Memory B cell (primary cell): Measurements from ENCODE around the gene HSPB3.
"Not testable (repeated sequence)": the region's sequence is repeated elsewhere in the genome, so short reads cannot be mapped to it uniquely, and the experiment has no call there.

Experiments used
- ATAC-seq: fragments of 150-1000 bp; cut with Tn5 transposase; 2 replicates; pipeline ENCODE4 v1.10.0; 2021; ENCODE audit warnings: low read depth, mild to moderate bottlenecking, moderate library complexity
- DNase-seq, 2 donors: peaks; one replicate each; pipeline ENCODE4 v3.0.0; 2022; ENCODE audit warnings: low spot score in 2 of 2
- H3K27ac Mint-ChIP-seq: one replicate; pipeline ENCODE4 v1.8.0; 2022; ENCODE audit warnings: mild to moderate bottlenecking, moderate library complexity, mixed read lengths
- H3K27me3 Mint-ChIP-seq: one replicate; pipeline ENCODE4 v1.8.0; 2022; ENCODE audit warnings: mixed read lengths
- H3K36me3 Mint-ChIP-seq: one replicate; pipeline ENCODE4 v1.8.0; 2022; ENCODE audit warnings: mild to moderate bottlenecking, mixed read lengths
- H3K4me1 Mint-ChIP-seq: one replicate; pipeline ENCODE4 v1.8.0; 2022; ENCODE audit warnings: mixed read lengths
- H3K4me3 Mint-ChIP-seq: one replicate; pipeline ENCODE4 v1.8.0; 2022; ENCODE audit warnings: mild to moderate bottlenecking, moderate library complexity, mixed read lengths
- H3K9me3 Mint-ChIP-seq: one replicate; pipeline ENCODE4 v1.8.0; 2022; ENCODE audit warnings: mixed read lengths

Gene HSPB3

DNA sequence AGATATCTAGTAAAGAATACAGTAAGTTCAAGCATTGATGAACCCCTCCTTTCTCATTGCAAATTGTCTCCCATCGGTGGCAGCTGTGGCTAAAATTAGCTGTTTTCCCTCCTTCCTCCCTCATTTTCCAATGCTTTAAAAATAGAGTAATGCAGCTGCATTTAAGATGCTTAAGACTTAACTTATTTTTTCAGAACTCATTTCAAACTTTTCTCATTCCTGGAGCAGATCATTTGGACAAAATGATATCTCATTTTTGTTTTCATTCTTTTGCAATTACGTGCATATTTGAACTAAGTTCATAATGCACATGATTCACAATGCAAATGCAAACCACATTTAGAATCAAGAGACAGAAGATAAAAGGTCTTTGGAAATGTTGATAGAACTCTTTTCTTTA lies 14.6 kb downstream of the HSPB3 start:
- H3K27me3 Mint-ChIP-seq, result peaks cover 3% of the 10 kb centered on the region
- no peaks in the 10 kb centered on the region for H3K9me3 Mint-ChIP-seq
- DNase-seq, result no peak
- H3K27ac Mint-ChIP-seq, result peak overlapping the region; percentile 51
- H3K4me3 Mint-ChIP-seq, result peak overlapping the region; percentile 30
- peaks cover 2% of the 10 kb centered on the region for H3K36me3 Mint-ChIP-seq
- ATAC-seq, result no peak
- peaks cover 9% of the 10 kb centered on the region for H3K4me1 Mint-ChIP-seq

DNA sequence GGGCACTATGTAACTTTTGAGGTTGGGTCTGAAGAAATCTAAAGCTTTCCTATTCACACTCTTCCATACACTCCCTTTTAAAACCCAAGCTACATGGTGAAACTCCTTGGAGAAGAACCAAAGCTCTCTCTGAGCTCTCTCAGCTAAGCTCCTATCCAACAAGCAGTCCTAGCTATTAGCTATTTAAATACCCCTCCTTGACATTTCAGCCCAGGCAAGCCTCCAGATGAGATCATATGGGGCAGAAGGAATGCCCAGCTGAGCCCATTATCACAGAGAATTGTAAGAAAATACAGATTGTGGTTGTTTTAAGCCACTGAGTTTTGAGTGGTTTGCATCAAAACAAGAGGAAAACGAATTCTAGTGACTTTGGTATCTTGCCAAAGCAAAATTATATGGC lies 15.2 kb downstream of the HSPB3 start:
- Mint-ChIP-seq H3K27me3 (peaks cover 3% of the 10 kb centered on the region), H3K4me3 (no peak overlapping the region), H3K9me3 (no peaks in the 10 kb centered on the region), H3K4me1 (peaks cover 9% of the 10 kb centered on the region), H3K36me3 (peaks cover 2% of the 10 kb centered on the region), H3K27ac (no peak overlapping the region)
- no peak for ATAC-seq
- DNase-seq, result no peak

GRCh38 chr5:54471398-54471797 lies 15.9 kb downstream of the HSPB3 start:
- Mint-ChIP-seq H3K27ac (no peak overlapping the region), H3K4me1 (peaks cover 9% of the 10 kb centered on the region), H3K36me3 (peaks cover under 1% of the 10 kb centered on the region), H3K4me3 (no peak overlapping the region), H3K27me3 (peaks cover 6% of the 10 kb centered on the region), H3K9me3 (no peaks in the 10 kb centered on the region)
- DNase-seq, result no peak
- no peak for ATAC-seq

GRCh38 chr5:54476682-54477081 lies 21.2 kb downstream of the HSPB3 start:
- no peak overlapping the region for H3K4me3 Mint-ChIP-seq
- DNase-seq, result no peak
- H3K4me1 Mint-ChIP-seq, result peaks cover 7% of the 10 kb centered on the region
- H3K36me3 Mint-ChIP-seq, result no peaks in the 10 kb centered on the region
- no peak for ATAC-seq
- H3K27ac Mint-ChIP-seq, result no peak overlapping the region
- peaks cover 10% of the 10 kb centered on the region for H3K27me3 Mint-ChIP-seq
- H3K9me3 Mint-ChIP-seq, result no peaks in the 10 kb centered on the region

DNA sequence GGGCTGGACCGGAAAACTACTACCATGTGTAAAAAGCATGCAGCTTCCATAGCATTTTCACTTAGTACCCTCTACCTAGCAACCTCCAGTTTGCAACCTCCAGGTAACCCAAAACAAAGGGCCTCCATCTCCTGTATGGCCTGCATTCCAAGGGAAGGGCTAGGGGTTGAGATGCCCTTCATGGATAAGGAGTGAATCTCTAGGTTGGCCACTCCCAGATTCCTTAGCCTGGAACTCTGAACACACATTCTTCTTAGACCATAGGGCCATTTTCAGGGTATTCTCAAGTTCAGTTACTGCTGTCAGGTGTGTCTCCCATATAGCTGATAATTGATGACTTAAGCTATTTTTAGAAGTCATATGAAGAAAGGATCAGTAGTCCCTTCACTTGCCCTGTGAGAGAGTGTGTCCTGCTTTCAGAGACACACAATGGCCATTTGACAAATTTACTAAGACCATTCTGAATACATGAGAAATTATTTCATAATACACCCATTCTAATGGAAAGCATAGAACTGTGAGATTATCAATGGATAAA lies 22.5 kb downstream of the HSPB3 start:
- Mint-ChIP-seq H3K27ac (no peak overlapping the region), H3K36me3 (no peaks in the 10 kb centered on the region), H3K4me1 (peaks cover 6% of the 10 kb centered on the region), H3K4me3 (no peak overlapping the region), H3K9me3 (no peaks in the 10 kb centered on the region), H3K27me3 (peaks cover 16% of the 10 kb centered on the region)
- DNase-seq (no peak), ATAC-seq (no peak)

GRCh38 chr5:54480296-54480695 lies 24.8 kb downstream of the HSPB3 start:
- H3K36me3 Mint-ChIP-seq, result no peaks in the 10 kb centered on the region
- H3K4me1 Mint-ChIP-seq, result peaks cover 6% of the 10 kb centered on the region
- no peak overlapping the region for H3K4me3 Mint-ChIP-seq
- peaks cover 15% of the 10 kb centered on the region for H3K27me3 Mint-ChIP-seq
- ATAC-seq, result no peak
- no peak overlapping the region for H3K27ac Mint-ChIP-seq
- no peaks in the 10 kb centered on the region for H3K9me3 Mint-ChIP-seq
- no peak for DNase-seq

DNA sequence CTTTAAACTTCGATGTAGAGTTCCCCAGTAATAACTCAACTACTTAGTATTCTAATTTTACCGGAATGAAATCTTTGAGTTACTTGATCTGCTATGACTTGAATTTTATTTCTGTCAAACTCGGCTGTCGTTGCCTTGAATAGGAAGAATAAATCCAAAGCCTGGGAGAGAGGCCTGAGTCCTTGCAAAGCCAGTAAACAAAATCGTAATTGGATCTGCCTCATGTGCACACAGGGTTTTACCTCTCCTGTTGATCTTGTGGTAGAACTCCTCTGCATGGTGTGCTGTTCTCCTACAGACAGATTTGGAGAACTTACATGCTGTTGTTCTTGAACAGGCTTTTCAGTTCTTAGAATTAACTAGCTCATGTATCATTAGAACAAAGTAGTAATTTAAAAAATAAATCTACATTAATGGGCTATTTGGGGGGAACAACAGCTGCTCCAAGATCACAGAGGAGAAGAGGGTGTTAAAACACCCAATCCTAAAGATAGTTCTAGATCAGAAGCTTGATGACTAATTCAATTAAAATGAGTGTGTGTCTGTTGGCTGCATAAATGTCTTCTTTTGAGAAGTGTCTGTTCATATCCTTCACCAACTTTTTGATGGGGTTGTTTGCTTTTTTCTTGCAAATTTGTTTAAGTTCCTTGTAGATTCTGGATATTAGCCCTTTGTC lies 28.9 kb downstream of the HSPB3 start:
- no peak for ATAC-seq
- H3K27ac Mint-ChIP-seq, result no peak overlapping the region
- no peak for DNase-seq

DNA sequence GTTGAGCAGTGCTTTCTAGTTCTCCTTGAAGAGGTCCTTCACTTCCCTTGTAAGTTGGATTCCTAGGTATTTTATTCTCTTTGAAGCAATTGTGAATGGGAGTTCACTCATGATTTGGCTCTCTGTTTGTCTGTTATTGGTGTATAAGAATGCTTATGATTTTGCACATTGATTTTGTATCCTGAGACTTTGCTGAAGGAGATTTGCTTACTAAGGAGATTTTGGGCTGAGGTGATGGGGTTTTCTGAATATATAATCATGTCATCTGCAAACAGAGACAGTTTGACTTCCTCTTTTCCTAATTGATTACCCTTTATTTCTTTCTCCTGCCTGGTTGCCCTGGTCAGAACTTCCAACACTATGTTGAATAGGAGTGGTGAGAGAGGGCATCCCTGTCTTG lies 30.2 kb downstream of the HSPB3 start:
- H3K4me1 Mint-ChIP-seq, result not testable (repeated sequence)

More for the DNA sequence above, 28.9 kb downstream of the HSPB3 start:
- H3K9me3 Mint-ChIP-seq, result peaks cover 1% of the 10 kb centered on the region
- H3K36me3 Mint-ChIP-seq, result no peaks in the 10 kb centered on the region
- peaks cover 9% of the 10 kb centered on the region for H3K27me3 Mint-ChIP-seq
- peaks cover 6% of the 10 kb centered on the region for H3K4me1 Mint-ChIP-seq
- H3K4me3 Mint-ChIP-seq, result no peak overlapping the region

GRCh38 chr5:54489648-54489979 lies 34.1 kb downstream of the HSPB3 start:
- ATAC-seq, H3K9me3 Mint-ChIP-seq, DNase-seq, H3K4me1 Mint-ChIP-seq, H3K27ac Mint-ChIP-seq, H3K27me3 Mint-ChIP-seq, H3K4me3 Mint-ChIP-seq, H3K36me3 Mint-ChIP-seq: not testable (repeated sequence)

More for the DNA sequence above, 30.2 kb downstream of the HSPB3 start:
- H3K27me3 Mint-ChIP-seq, ATAC-seq, DNase-seq, H3K9me3 Mint-ChIP-seq, H3K27ac Mint-ChIP-seq, H3K4me3 Mint-ChIP-seq, H3K36me3 Mint-ChIP-seq: not testable (repeated sequence)

GRCh38 chr5:54491326-54491725 lies 35.8 kb downstream of the HSPB3 start:
- ATAC-seq (no peak), DNase-seq (no peak)
- no peaks in the 10 kb centered on the region for H3K9me3 Mint-ChIP-seq
- H3K27me3 Mint-ChIP-seq, result peaks cover 4% of the 10 kb centered on the region
- H3K27ac Mint-ChIP-seq, result no peak overlapping the region
- H3K4me1 Mint-ChIP-seq, result no peaks in the 10 kb centered on the region
- H3K36me3 Mint-ChIP-seq, result no peaks in the 10 kb centered on the region
- no peak overlapping the region for H3K4me3 Mint-ChIP-seq

DNA sequence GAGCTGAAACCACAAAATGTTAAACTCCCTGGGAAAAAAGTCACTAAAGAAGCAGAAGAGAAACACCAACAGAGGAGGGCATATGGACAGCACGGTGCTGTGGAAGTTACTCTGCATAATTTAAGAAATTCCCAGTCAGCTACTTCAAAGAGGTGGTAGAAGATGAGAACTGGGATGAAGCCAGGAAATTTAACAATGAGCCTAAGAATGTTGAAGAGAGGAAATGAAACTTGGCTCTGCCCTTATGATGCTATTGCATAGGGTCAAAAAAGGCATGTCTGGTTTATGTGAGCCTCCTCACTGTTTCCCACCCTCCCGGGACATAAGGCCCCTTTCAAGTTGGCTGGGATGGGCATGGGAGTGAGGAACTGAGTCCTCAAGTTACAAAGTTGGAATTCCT lies 36.7 kb downstream of the HSPB3 start:
- Mint-ChIP-seq H3K27me3 (peaks cover 4% of the 10 kb centered on the region), H3K9me3 (no peaks in the 10 kb centered on the region), H3K4me1 (no peaks in the 10 kb centered on the region), H3K27ac (no peak overlapping the region), H3K4me3 (no peak overlapping the region), H3K36me3 (no peaks in the 10 kb centered on the region)
- ATAC-seq, result no peak
- no peak for DNase-seq

GRCh38 chr5:54495027-54495426 lies 39.5 kb downstream of the HSPB3 start:
- DNase-seq, result no peak
- Mint-ChIP-seq H3K27me3 (peaks cover 4% of the 10 kb centered on the region), H3K27ac (no peak overlapping the region), H3K36me3 (peaks cover 3% of the 10 kb centered on the region), H3K9me3 (no peaks in the 10 kb centered on the region), H3K4me1 (no peaks in the 10 kb centered on the region), H3K4me3 (no peak overlapping the region)
- ATAC-seq, result no peak
